C4-2B (cell line): ENCODE data around the gene SMCO3.

Experiments
- ZFX ChIP-seq: fragments of 450-650 bp; IDR thresholded peaks from 2 replicates; pipeline ENCODE4 v1.6.1; 2017
- TF ChIP-seq, protein P1 (sequence below): fragments of 450-650 bp; conservative IDR thresholded peaks from 2 replicates; pipeline ENCODE4 v1.5.1; 2017; ENCODE audit warnings: mild to moderate bottlenecking

DNA sequence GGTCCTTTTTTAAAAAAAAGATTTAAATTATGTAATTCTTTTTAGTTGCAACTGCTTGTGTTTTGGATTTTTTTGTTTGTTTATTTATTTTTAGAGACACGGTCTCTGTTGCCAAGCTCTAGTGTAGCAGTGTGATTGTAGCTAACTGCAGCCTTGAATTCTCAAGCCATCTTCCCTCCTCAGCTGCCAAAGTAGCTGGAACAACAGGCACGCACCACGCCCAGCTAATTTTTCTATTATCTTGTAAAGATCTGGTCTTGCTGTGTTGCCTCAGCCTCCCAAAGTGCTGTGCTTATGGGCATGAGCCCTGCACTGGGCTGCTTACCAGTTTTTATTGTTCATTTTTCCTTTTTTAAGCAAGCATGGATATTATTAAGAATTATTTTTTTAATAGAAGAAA lies 40.0 kb upstream of the SMCO3 start:
- TF ChIP-seq, protein P1, sequence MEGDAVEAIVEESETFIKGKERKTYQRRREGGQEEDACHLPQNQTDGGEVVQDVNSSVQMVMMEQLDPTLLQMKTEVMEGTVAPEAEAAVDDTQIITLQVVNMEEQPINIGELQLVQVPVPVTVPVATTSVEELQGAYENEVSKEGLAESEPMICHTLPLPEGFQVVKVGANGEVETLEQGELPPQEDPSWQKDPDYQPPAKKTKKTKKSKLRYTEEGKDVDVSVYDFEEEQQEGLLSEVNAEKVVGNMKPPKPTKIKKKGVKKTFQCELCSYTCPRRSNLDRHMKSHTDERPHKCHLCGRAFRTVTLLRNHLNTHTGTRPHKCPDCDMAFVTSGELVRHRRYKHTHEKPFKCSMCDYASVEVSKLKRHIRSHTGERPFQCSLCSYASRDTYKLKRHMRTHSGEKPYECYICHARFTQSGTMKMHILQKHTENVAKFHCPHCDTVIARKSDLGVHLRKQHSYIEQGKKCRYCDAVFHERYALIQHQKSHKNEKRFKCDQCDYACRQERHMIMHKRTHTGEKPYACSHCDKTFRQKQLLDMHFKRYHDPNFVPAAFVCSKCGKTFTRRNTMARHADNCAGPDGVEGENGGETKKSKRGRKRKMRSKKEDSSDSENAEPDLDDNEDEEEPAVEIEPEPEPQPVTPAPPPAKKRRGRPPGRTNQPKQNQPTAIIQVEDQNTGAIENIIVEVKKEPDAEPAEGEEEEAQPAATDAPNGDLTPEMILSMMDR = no peak
- no peak for TF ChIP-seq ZFX
